GM10266 (cell line): ENCODE measurements around the gene CTIF.

Experiments
- DNase-seq: peaks from one replicate; pipeline ENCODE4 v3.0.0; 2012; ENCODE audit errors: extremely low spot score
- TF ChIP-seq, protein P1 (sequence below): IDR thresholded peaks from 2 replicates; pipeline ENCODE4 v1.5.1; 2012; ENCODE audit warnings: mild to moderate bottlenecking, low read depth; ENCODE audit not compliant: control insufficient read depth, insufficient read depth; ENCODE audit errors: missing control alignments

The CTIF gene

DNA sequence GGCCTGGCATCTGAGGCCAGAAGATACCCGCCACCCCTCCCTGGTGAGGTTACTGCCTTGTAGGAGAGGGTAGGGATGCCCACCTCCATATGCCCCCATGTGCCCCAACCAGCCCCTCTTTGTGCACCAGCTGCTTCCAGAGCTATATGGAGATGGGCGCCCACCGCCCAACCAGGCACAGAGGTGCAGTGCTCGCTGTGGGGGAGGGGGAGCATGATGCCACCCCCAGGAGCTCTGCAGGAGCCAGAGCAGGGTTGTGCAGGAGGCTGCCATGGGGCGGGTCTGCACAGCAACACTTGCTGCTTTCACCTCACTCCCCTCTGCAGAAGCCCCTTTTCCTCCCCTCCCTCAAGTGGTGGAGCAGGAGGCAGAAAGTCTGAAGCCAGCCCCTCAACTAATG, 237.3 kb downstream of the CTIF start:
- TF ChIP-seq, protein P1, sequence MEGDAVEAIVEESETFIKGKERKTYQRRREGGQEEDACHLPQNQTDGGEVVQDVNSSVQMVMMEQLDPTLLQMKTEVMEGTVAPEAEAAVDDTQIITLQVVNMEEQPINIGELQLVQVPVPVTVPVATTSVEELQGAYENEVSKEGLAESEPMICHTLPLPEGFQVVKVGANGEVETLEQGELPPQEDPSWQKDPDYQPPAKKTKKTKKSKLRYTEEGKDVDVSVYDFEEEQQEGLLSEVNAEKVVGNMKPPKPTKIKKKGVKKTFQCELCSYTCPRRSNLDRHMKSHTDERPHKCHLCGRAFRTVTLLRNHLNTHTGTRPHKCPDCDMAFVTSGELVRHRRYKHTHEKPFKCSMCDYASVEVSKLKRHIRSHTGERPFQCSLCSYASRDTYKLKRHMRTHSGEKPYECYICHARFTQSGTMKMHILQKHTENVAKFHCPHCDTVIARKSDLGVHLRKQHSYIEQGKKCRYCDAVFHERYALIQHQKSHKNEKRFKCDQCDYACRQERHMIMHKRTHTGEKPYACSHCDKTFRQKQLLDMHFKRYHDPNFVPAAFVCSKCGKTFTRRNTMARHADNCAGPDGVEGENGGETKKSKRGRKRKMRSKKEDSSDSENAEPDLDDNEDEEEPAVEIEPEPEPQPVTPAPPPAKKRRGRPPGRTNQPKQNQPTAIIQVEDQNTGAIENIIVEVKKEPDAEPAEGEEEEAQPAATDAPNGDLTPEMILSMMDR = no peak

DNA sequence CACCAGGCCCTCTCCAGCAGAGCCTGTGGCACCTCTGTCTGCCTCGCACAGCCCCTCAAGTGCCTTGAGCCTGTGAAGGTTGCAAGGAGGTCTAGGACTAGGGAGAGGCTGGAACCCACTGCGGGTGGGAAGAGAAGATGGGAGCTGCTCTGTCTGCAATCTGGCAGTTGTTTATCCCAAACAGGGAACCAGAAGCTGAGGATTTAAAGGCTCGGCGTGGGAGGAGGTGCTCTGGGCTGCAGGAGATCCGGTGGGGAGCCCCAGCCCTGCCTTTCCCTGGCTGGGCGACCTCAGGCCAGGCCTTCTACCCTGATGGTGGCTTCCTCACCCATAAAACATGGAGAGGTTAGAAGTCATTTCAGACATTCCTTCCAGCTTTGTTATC, 237.8 kb downstream of the CTIF start:
- no peak for DNase-seq
- TF ChIP-seq, protein P1 = no peak

More for the DNA sequence above, 237.3 kb downstream of the CTIF start:
- DNase-seq = no peak

DNA sequence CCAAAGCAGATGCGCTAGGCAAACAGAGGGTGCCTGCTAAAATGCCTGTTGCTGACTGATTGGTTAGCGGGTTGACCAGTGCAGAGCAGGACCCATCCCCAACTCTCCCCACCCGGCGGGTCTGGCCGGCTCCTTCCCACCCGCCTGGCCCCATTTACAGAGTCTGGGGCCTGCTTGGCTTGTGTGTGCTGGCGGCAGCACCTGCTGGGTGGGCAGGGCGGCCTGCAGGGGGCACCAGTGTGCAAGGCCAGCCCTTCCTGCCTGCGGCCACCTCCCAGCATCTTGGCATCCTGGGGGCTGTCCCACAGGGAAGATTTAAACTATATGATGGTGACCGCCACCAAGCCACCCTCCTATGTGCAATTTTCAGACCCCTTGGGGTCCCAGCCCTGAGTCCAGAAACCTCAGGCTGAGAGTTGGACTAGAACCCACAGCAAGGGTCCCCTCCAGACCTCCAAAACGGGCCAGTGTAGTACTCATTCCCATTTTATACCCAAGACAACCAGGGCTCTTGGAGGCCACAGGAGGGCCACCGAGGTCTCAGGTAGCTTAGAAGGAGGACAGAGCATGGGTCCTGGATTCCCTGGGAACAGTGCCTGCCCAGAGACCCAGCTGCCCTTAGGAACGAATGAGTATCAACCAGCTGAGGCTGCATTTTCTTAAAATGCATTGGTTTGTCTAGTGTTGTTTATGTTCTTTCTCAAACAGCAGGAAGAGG, 238.4 kb downstream of the CTIF start:
- DNase-seq = peak; percentile 88
- TF ChIP-seq, protein P1 = peak; percentile 96

DNA sequence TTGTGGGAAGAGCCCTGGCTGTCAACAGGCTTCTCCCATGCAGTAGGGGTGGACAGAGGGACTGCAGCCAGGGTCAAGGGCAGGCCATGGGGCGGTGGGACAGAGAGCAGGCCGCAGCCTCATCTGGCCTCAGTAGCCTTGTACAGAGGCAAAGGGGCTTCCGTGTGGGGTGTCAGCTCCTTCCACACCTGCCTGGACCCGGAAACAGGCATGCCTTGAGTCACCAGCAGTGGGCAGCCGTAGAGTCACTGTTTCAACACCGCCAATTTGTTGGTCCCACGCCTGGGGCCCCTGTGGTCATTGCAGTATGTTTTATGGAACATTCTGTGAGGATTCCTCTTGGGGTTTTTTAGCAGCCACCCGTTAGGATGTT, 238.9 kb downstream of the CTIF start:
- no peak for DNase-seq
- TF ChIP-seq, protein P1 = no peak

DNA sequence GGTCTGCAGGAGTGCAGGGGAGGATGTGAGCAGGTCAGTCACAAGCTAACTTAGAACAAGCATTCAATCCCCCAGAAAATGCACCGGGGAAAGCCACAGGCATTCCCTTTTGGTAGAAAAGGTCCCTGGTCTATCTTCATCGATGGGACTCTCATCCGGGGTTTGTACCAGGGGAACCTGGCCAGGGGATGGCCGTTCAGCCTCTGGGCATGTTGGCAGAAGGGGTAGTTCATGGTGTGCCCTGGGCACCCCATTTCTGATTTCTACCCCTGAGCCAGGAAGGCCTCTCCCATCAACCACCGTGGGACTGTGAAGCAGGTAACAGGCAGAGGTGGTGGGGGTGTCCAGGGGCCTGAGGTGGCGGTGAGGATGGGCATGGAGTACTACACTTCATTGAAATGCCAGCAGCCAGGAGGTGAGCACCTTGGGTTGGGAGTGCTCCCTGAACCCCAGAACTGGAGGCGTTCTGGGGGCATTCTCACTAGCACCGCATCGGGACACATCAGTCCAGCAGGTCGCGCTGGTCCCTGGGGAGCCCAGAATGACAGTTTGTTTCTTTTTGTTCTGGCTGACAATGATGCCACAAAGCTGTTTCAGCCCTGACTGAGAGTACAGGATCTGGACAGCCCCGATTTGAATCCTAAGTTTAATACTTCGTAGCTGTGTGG, 239.6 kb downstream of the CTIF start:
- TF ChIP-seq, protein P1 = no peak
- no peak for DNase-seq

DNA sequence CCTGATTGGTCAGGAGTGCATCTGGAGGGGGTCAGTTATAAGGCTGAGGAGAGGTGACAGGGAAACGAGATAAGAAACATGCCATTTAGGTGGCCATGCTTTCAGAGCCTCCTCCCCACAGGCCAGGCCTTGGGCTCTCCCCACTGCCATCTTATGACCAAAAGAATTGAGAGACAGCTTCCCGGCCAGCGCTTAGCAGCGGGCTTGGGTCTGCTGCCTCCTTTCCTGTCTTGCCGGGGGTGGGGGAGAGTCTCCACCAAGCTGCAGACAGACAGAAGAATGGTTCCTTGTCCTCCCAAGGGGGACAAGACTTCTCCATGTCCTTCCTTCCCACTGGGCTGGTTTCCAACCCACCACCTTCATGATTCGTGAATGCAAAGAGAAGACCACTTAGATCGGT, 240.6 kb downstream of the CTIF start:
- DNase-seq = no peak

More for the DNA sequence above, 240.6 kb downstream of the CTIF start:
- TF ChIP-seq, protein P1 = no peak
